B cell (primary cell): ENCODE measurements around the gene MINDY4B. TPM values are rescaled to one million over a fixed set of nuclear protein-coding genes. Genes with fewer than 3 reads are reported as not detected.

Experiments used
- ATAC-seq: fragments of 200-7000 bp; cut with Tn5 transposase; one replicate; pipeline ENCODE4 v1.10.0; 2021; ENCODE audit warnings: low read depth, mild to moderate bottlenecking, moderate number of reproducible peaks, moderate library complexity
- CTCF ChIA-PET: fragments of 350-600 bp; sonication (Branson Sonifier 250); formaldehyde crosslinking; loops from one replicate; lab custom pipeline; 2021; ENCODE audit warnings: antibody characterized with exemption, inconsistent platforms; lab: Charles Lee
- POLR2A ChIA-PET: fragments of 350-600 bp; sonication (Branson Sonifier 250); formaldehyde crosslinking; loops from one replicate; lab custom pipeline; 2021; ENCODE audit warnings: antibody characterized with exemption; lab: Charles Lee
- DNase-seq: peaks from one replicate; pipeline ENCODE4 v3.0.0; 2013
- H2AFZ ChIP-seq: 2 replicates; pipeline ENCODE4 v1.6.1; 2012; ENCODE audit warnings: mild to moderate bottlenecking, low read depth, low read length; ENCODE audit not compliant: insufficient read depth, poor library complexity, severe bottlenecking
- H3K27ac ChIP-seq, 2 donors: 1 replicate in 1 of 2; 2 replicates in 1 of 2; pipeline ENCODE4 v1.5.1; 2012 to 2013; ENCODE audit warnings: low read length in 2 of 2, mild to moderate bottlenecking in 2 of 2, moderate library complexity in 1 of 2
- H3K27me3 ChIP-seq, 4 experiments: fragments of 200-600 bp in 1 of 4; sonication (generic) in 1 of 4; replicated peaks in 1 of 4; 1 replicate in 2 of 4; 2 replicates in 2 of 4; pipeline versions ENCODE4 v1.6.1 to v1.7.0; 2013 to 2016; ENCODE audit warnings: low read length in 3 of 4, mild to moderate bottlenecking in 2 of 4, mixed read lengths in 1 of 4, moderate library complexity in 1 of 4; ENCODE audit not compliant: insufficient read depth in 4 of 4, control insufficient read depth in 3 of 4; ENCODE audit errors: control extremely low read depth in 1 of 4
- H3K36me3 ChIP-seq, 2 experiments: replicated peaks in 1 of 2; 1 replicate in 1 of 2; 2 replicates in 1 of 2; pipeline versions ENCODE4 v1.6.1 to v1.7.1; 2013; ENCODE audit warnings: low read length in 1 of 2; ENCODE audit not compliant: insufficient read depth in 2 of 2, control insufficient read depth in 1 of 2; ENCODE audit errors: control extremely low read depth in 1 of 2, extremely low read depth in 1 of 2
- H3K4me1 ChIP-seq, 2 donors: fragments of 200-600 bp in 1 of 2; sonication (generic) in 1 of 2; 1 replicate in 1 of 2; 2 replicates in 1 of 2; pipeline versions ENCODE4 v1.5.1 to v1.6.1; 2013 to 2017; ENCODE audit warnings: low read length in 2 of 2; ENCODE audit not compliant: control insufficient read depth in 2 of 2, insufficient read depth in 2 of 2
- H3K4me2 ChIP-seq: replicated peaks from 2 replicates; pipeline ENCODE3; 2012; ENCODE audit warnings: mild to moderate bottlenecking, low read depth, low read length; ENCODE audit not compliant: poor library complexity, severe bottlenecking
- H3K4me3 ChIP-seq, 5 experiments: fragments of 200-600 bp in 1 of 5; sonication (generic) in 1 of 5; 1 replicate in 3 of 5; 2 replicates in 2 of 5; pipeline versions ENCODE4 v1.5.1 to v1.7.0; 2011 to 2016; ENCODE audit warnings: low read length in 4 of 5, mild to moderate bottlenecking in 4 of 5, low read depth in 2 of 5, control low read depth in 1 of 5, moderate library complexity in 1 of 5; ENCODE audit not compliant: insufficient read depth in 1 of 5; ENCODE audit errors: control extremely low read depth in 1 of 5, extremely low read depth in 1 of 5
- H3K79me2 ChIP-seq: fragments of 200-600 bp; sonication (generic); one replicate; pipeline ENCODE4 v1.6.0; 2016; ENCODE audit warnings: low read length; ENCODE audit not compliant: control insufficient read depth, insufficient read depth
- H3K9ac ChIP-seq: fragments of 200-600 bp; sonication (generic); 2 replicates; pipeline ENCODE4 v1.6.1; 2017; ENCODE audit warnings: mild to moderate bottlenecking, low read length, moderate library complexity
- H3K9me3 ChIP-seq, 3 donors: one replicate each; pipeline versions ENCODE4 v1.6.1 to v1.7.1; 2013; ENCODE audit warnings: low read length in 2 of 3; ENCODE audit not compliant: control insufficient read depth in 2 of 3, insufficient read depth in 1 of 3; ENCODE audit errors: control extremely low read depth in 1 of 3
- H4K20me1 ChIP-seq: 2 replicates; pipeline ENCODE4 v1.6.0; 2012; ENCODE audit warnings: mild to moderate bottlenecking, low read length; ENCODE audit not compliant: insufficient read depth, control insufficient read depth, poor library complexity, severe bottlenecking
- H3K27ac Mint-ChIP-seq: one replicate; pipeline ENCODE4 v1.8.0; 2021; ENCODE audit warnings: mixed read lengths
- H3K27me3 Mint-ChIP-seq: one replicate; pipeline ENCODE4 v1.8.0; 2021; ENCODE audit warnings: mixed read lengths
- H3K4me1 Mint-ChIP-seq: one replicate; pipeline ENCODE4 v1.8.0; 2021; ENCODE audit warnings: mixed read lengths
- H3K4me3 Mint-ChIP-seq: one replicate; pipeline ENCODE4 v1.8.0; 2021; ENCODE audit warnings: mixed read lengths
- H3K9me3 Mint-ChIP-seq: one replicate; pipeline ENCODE4 v1.8.0; 2022; ENCODE audit warnings: mixed read lengths; ENCODE audit not compliant: insufficient read depth
- EZH2 ChIP-seq: IDR thresholded peaks from 2 replicates; pipeline ENCODE4 v1.6.1; 2012; ENCODE audit warnings: borderline replicate concordance, low read depth, mild to moderate bottlenecking, moderate library complexity, low read length; ENCODE audit not compliant: insufficient read depth, poor library complexity, severe bottlenecking
- WGBS: methylation state at CpG from one replicate; pipeline ENCODE4 v1.1.5; 2013; ENCODE audit warnings: missing lambda C conversion rate; ENCODE audit not compliant: insufficient coverage; 5-methylcytosine and 5-hydroxymethylcytosine counted together
- intact Hi-C: fragments of 100-400 bp; cut with micrococcal nuclease; formaldehyde crosslinking; loops from one replicate; pipeline ENCODE4 v1.10.0; 2022
- polyA plus RNA-seq: library from polyadenylated mRNA; depleted of rRNA; stranded (reverse); fragments of >200 nt; gene quantifications from 2 replicates; pipeline ENCODE4 v1.2.3, GENCODE V29; 2012
- total RNA-seq, 2 donors: library from RNA; stranded (reverse); fragments of 120-200 nt in 1 of 2; gene quantifications; 1 replicate in 1 of 2; 2 replicates in 1 of 2; pipeline versions ENCODE4 v1.2.3 to v1.2.4, GENCODE V29; 2013 to 2022
- TF ChIP-seq, protein P1 (sequence below): fragments of 200-600 bp; IDR thresholded peaks from one replicate; pipeline ENCODE4 v1.8.0; 2022; ENCODE audit warnings: antibody characterized with exemption, mild to moderate bottlenecking

Gene MINDY4B
- total and polyA plus RNA-seq, 2 donors (not counting 1 experiment from before 2014, with no cell fraction given): not detected

DNA sequence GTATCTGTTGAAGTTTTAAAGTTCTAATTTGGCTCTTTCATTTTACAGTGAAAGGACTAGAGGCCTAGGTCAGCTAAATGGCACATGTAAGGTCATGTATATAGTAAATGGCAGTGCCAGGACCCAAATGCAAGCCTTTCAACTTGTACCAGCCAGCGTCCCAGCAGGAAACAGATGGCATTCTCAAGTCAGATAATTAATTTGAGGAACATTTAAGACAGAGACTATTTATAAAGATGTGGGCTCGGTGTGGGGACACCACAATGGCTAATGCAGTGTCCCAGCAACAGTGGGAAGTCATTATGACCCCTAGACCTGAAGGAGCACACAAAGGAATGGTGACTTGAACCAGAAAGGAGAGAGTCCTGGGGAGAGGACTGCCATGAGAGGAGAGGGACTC, 6.1 kb downstream of the MINDY4B start:
- Mint-ChIP-seq H3K9me3 (no peaks in the 10 kb centered on the region), H3K27me3 (peaks cover 13% of the 10 kb centered on the region), H3K27ac (no peak overlapping the region), H3K4me3 (no peak overlapping the region), H3K4me1 (no peaks in the 10 kb centered on the region)
- H3K4me2 ChIP-seq: no peak overlapping the region
- WGBS: 0% methylated on average over 2 of the region's 2 CpGs
- no peak overlapping the region for H3K4me3 ChIP-seq
- no peak for ATAC-seq
- TF ChIP-seq EZH2: no peak
- TF ChIP-seq, protein P1, sequence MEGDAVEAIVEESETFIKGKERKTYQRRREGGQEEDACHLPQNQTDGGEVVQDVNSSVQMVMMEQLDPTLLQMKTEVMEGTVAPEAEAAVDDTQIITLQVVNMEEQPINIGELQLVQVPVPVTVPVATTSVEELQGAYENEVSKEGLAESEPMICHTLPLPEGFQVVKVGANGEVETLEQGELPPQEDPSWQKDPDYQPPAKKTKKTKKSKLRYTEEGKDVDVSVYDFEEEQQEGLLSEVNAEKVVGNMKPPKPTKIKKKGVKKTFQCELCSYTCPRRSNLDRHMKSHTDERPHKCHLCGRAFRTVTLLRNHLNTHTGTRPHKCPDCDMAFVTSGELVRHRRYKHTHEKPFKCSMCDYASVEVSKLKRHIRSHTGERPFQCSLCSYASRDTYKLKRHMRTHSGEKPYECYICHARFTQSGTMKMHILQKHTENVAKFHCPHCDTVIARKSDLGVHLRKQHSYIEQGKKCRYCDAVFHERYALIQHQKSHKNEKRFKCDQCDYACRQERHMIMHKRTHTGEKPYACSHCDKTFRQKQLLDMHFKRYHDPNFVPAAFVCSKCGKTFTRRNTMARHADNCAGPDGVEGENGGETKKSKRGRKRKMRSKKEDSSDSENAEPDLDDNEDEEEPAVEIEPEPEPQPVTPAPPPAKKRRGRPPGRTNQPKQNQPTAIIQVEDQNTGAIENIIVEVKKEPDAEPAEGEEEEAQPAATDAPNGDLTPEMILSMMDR: no peak
- H3K9me3 ChIP-seq: no peaks in the 10 kb centered on the region
- ChIA-PET POLR2A (no interaction called here), CTCF (no interaction called here)
- H3K27ac ChIP-seq: no peak overlapping the region
- no peaks in the 10 kb centered on the region for H3K4me1 ChIP-seq
- no peak for DNase-seq
- no peaks in the 10 kb centered on the region for H4K20me1 ChIP-seq
- H3K79me2 ChIP-seq: no peaks in the 10 kb centered on the region
- no peak overlapping the region for H3K9ac ChIP-seq
- intact Hi-C loops: no loop called here
- H3K36me3 ChIP-seq: no peaks in the 10 kb centered on the region
- H2AFZ ChIP-seq: no peak overlapping the region
- H3K27me3 ChIP-seq: no peaks in the 10 kb centered on the region

DNA sequence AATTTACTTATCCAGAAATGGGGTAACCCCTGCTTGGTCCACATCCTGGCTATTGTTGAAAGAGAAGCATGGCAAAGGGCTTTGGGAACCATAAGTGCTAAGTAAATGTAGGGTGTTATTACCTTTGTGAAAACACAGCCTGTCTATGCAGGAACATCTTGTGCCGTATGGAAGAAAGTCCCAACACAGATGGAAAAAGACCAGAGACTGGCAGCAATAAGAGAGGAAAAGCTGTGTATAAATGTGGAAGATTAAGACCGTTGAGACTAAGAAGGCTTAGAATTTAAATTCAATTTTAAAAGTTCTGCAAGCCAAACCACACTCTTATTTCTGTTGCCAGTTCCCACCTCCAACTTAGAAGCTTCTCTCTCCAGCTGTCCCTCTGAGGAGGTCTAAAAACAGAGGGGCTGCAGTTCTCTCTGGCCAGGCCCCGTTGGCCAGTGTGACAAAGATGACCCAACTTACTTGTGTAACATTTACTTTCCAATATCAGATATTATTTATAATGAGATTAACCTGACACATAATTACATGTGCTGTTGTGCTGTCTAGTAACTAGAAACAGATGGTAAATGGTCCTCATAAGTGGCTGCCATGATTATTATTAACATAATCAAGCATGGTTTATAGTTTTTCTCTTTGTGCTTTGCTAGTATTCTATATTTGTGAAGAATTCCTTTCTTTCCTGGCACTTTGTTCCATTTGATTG, 7.0 kb downstream of the MINDY4B start:
- Histone ChIP-seq H3K9me3 (no peaks in the 10 kb centered on the region), H4K20me1 (no peaks in the 10 kb centered on the region), H3K27ac (no peak overlapping the region), H3K4me2 (no peak overlapping the region), H2AFZ (no peak overlapping the region), H3K27me3 (no peaks in the 10 kb centered on the region), H3K9ac (no peak overlapping the region), H3K79me2 (no peaks in the 10 kb centered on the region), H3K36me3 (no peaks in the 10 kb centered on the region), H3K4me1 (no peaks in the 10 kb centered on the region), H3K4me3 (no peak overlapping the region)
- no peak for TF ChIP-seq EZH2
- TF ChIP-seq, protein P1: no peak
- no peak overlapping the region for H3K4me3 Mint-ChIP-seq
- ChIA-PET CTCF (no interaction called here), POLR2A (no interaction called here)
- H3K9me3 Mint-ChIP-seq: no peaks in the 10 kb centered on the region
- peaks cover 13% of the 10 kb centered on the region for H3K27me3 Mint-ChIP-seq
- WGBS: 100% methylated on average over 1 of the region's 3 CpGs
- no peak overlapping the region for H3K27ac Mint-ChIP-seq
- ATAC-seq (no peak), DNase-seq (no peak)
- H3K4me1 Mint-ChIP-seq: no peaks in the 10 kb centered on the region
- intact Hi-C loops: no loop called here
